Common myeloid progenitor, CD34-positive (primary cell): ENCODE results near the gene CLEC4D.
"Not testable (repeated sequence)": the region's sequence is repeated elsewhere in the genome, so short reads cannot be mapped to it uniquely, and the experiment has no call there.

Source experiments
- CTCF ChIA-PET: fragments of 350-600 bp; sonication (Branson Sonifier 250); formaldehyde crosslinking; loops from one replicate; lab custom pipeline; 2021; ENCODE audit warnings: antibody characterized with exemption; lab: Charles Lee
- POLR2A ChIA-PET: fragments of 350-600 bp; sonication (Branson Sonifier 250); formaldehyde crosslinking; loops from one replicate; lab custom pipeline; 2021; ENCODE audit warnings: antibody characterized with exemption; lab: Charles Lee
- DNase-seq, 3 donors: peaks; one replicate each; pipeline versions ENCODE4 v3.0.0 to v3.0.0-alpha.2; 2013
- H3K27ac ChIP-seq, 2 experiments: 1 replicate in 1 of 2; 2 replicates in 1 of 2; pipeline ENCODE4 v1.7.0; 2013; ENCODE audit warnings: inconsistent platforms in 2 of 2, low read length in 2 of 2, mild to moderate bottlenecking in 2 of 2, low read depth in 1 of 2, moderate library complexity in 1 of 2; ENCODE audit not compliant: severe bottlenecking in 2 of 2, insufficient read depth in 1 of 2, poor library complexity in 1 of 2
- H3K27me3 ChIP-seq, 5 experiments: replicated peaks in 2 of 5; 1 replicate in 3 of 5; 2 replicates in 2 of 5; pipeline versions ENCODE4 v1.6.1 to v1.7.0; 2013; ENCODE audit warnings: low read length in 4 of 5, mild to moderate bottlenecking in 2 of 5, moderate library complexity in 2 of 5, inconsistent platforms in 1 of 5; ENCODE audit not compliant: insufficient read depth in 5 of 5, control insufficient read depth in 4 of 5
- H3K36me3 ChIP-seq, 4 experiments: 1 replicate in 2 of 4; 2 replicates in 2 of 4; pipeline versions ENCODE4 v1.6.1 to v1.7.0; 2013; ENCODE audit warnings: low read length in 3 of 4, control low read depth in 1 of 4, mild to moderate bottlenecking in 1 of 4; ENCODE audit not compliant: control insufficient read depth in 4 of 4, insufficient read depth in 4 of 4
- H3K4me1 ChIP-seq, 4 experiments: 1 replicate in 3 of 4; 2 replicates in 1 of 4; pipeline versions ENCODE4 v1.6.1 to v1.7.1; 2013; ENCODE audit warnings: low read length in 3 of 4, mild to moderate bottlenecking in 3 of 4, control low read depth in 1 of 4, inconsistent platforms in 1 of 4, moderate library complexity in 1 of 4; ENCODE audit not compliant: control insufficient read depth in 4 of 4, insufficient read depth in 4 of 4; ENCODE audit errors: control extremely low read depth in 1 of 4
- H3K4me3 ChIP-seq, 7 experiments: 1 replicate in 4 of 7; 2 replicates in 3 of 7; pipeline versions ENCODE4 v1.5.1 to v1.7.0; 2013; ENCODE audit warnings: mild to moderate bottlenecking in 7 of 7, low read length in 6 of 7, moderate library complexity in 6 of 7, inconsistent platforms in 2 of 7, low read depth in 2 of 7, control low read depth in 1 of 7; ENCODE audit not compliant: insufficient read depth in 4 of 7, control insufficient read depth in 1 of 7; ENCODE audit errors: extremely low read depth in 1 of 7
- H3K9me3 ChIP-seq, 5 experiments: 1 replicate in 4 of 5; 2 replicates in 1 of 5; pipeline versions ENCODE4 v1.6.1 to v1.7.1; 2013; ENCODE audit warnings: low read length in 4 of 5, mild to moderate bottlenecking in 2 of 5, inconsistent platforms in 1 of 5, low read depth in 1 of 5, moderate library complexity in 1 of 5; ENCODE audit not compliant: control insufficient read depth in 4 of 5, insufficient read depth in 2 of 5; ENCODE audit errors: control extremely low read depth in 1 of 5
- WGBS: methylation state at CpG from one replicate; pipeline ENCODE4 v1.1.5; 2013; ENCODE audit not compliant: insufficient coverage; 5-methylcytosine and 5-hydroxymethylcytosine counted together

CLEC4D gene

GRCh38 chr12:8491646-8492530, 21.4 kb upstream of the CLEC4D start:
- POLR2A ChIA-PET = interaction anchor here (0.6 kb wide), 1 partner anchor 10 kb away, joined by 3 read pairs; no protein-coding TSS in a partner anchor
- Histone ChIP-seq H3K4me3 (no peak overlapping the region), H3K36me3 (no peaks in the 10 kb centered on the region), H3K4me1 (peaks cover 18 to 22% (median 20%) of the 10 kb centered on the region in 4 experiments), H3K27me3 (peaks cover 0 to 52% (median 23%) of the 10 kb centered on the region in 5 experiments), H3K9me3 (peaks cover 0 to 17% (median 0%) of the 10 kb centered on the region in 5 experiments), H3K27ac (no peak overlapping the region)
- DNase-seq = peak in 2 of 3 donors; percentile 20 to 26
- CTCF ChIA-PET = interaction anchor here (1.4 to 2.2 kb wide), 3 partner anchors 9 to 53 kb away, joined by 3 to 6 read pairs (median 5); no protein-coding TSS in a partner anchor
- WGBS = 49% methylated on average over 3 of the region's 5 CpGs

- POLR2A ChIA-PET = no interaction called here
- peaks cover 0 to 8% (median 0%) of the 10 kb centered on the region in 5 experiments for H3K9me3 ChIP-seq
- peaks cover 0 to 57% (median 23%) of the 10 kb centered on the region in 5 experiments for H3K27me3 ChIP-seq
- peak overlapping the region in 1 of 7 experiments; percentile 2 for H3K4me3 ChIP-seq
- H3K36me3 ChIP-seq = no peaks in the 10 kb centered on the region
- peak; percentile 88 to 97 (median 95) for DNase-seq
- CTCF ChIA-PET = interaction anchor here (0.7 to 2.2 kb wide), 6 partner anchors 8 to 52 kb away, joined by 3 to 6 read pairs (median 4); no protein-coding TSS in a partner anchor
- no peak overlapping the region for H3K27ac ChIP-seq
- no CpG with 5 or more reads among the region's 2 CpGs for WGBS
- H3K4me1 ChIP-seq = peaks cover 18 to 22% (median 20%) of the 10 kb centered on the region in 4 experiments
Measured at GRCh38 chr12:8493084-8493483, 20.2 kb upstream of the CLEC4D start.

- H3K27ac ChIP-seq, H3K9me3 ChIP-seq, DNase-seq, H3K36me3 ChIP-seq, POLR2A ChIA-PET, H3K4me3 ChIP-seq: not testable (repeated sequence)
- CTCF ChIA-PET = interaction anchor here (1.3 to 1.4 kb wide), 2 partner anchors 11 to 49 kb away, joined by 4 read pairs; no protein-coding TSS in a partner anchor
- 93% methylated on average over 4 of the region's 4 CpGs for WGBS
- Histone ChIP-seq H3K27me3 (peaks cover 0 to 40% (median 23%) of the 10 kb centered on the region in 5 experiments), H3K4me1 (peaks cover 18 to 23% (median 21%) of the 10 kb centered on the region in 4 experiments)
Measured at GRCh38 chr12:8495671-8496070, 17.6 kb upstream of the CLEC4D start.

- H3K36me3 ChIP-seq, DNase-seq, POLR2A ChIA-PET, H3K9me3 ChIP-seq, H3K4me3 ChIP-seq, H3K27ac ChIP-seq: not testable (repeated sequence)
- CTCF ChIA-PET = interaction anchor here (1.3 to 1.4 kb wide), 2 partner anchors 11 to 48 kb away, joined by 4 read pairs; no protein-coding TSS in a partner anchor
- H3K27me3 ChIP-seq = peaks cover 0 to 38% (median 22%) of the 10 kb centered on the region in 5 experiments
- H3K4me1 ChIP-seq = peaks cover 18 to 25% (median 23%) of the 10 kb centered on the region in 4 experiments
- WGBS = 46% methylated on average over 3 of the region's 7 CpGs
Measured at GRCh38 chr12:8496074-8496473, 17.2 kb upstream of the CLEC4D start.

GRCh38 chr12:8499616-8500015, 13.7 kb upstream of the CLEC4D start:
- ChIA-PET POLR2A (no interaction called here), CTCF (interaction anchor here (0.6 to 1.4 kb wide), 3 partner anchors 10 to 45 kb away, joined by 3 to 8 read pairs (median 3); no protein-coding TSS in a partner anchor)
- WGBS = 79% methylated on average over 2 of the region's 4 CpGs
- no peak overlapping the region for H3K4me3 ChIP-seq
- H3K9me3 ChIP-seq = peaks cover 0 to 3% (median 0%) of the 10 kb centered on the region in 5 experiments
- H3K27ac ChIP-seq = no peak overlapping the region
- H3K4me1 ChIP-seq = peaks cover 3 to 19% (median 18%) of the 10 kb centered on the region in 4 experiments
- H3K27me3 ChIP-seq = peaks cover 0 to 22% (median 13%) of the 10 kb centered on the region in 5 experiments
- peak; percentile 15 to 33 (median 27) for DNase-seq
- no peaks in the 10 kb centered on the region for H3K36me3 ChIP-seq

GRCh38 chr12:8501720-8502119, 11.6 kb upstream of the CLEC4D start:
- ChIA-PET POLR2A (no interaction called here), CTCF (interaction anchor here (0.7 to 1.4 kb wide), 2 partner anchors 9 to 42 kb away, joined by 4 to 6 read pairs; no protein-coding TSS in a partner anchor)
- no peak overlapping the region for H3K27ac ChIP-seq
- peaks cover 3 to 19% (median 18%) of the 10 kb centered on the region in 4 experiments for H3K4me1 ChIP-seq
- no peaks in the 10 kb centered on the region for H3K9me3 ChIP-seq
- peak; percentile 71 to 91 (median 81) for DNase-seq
- H3K4me3 ChIP-seq = no peak overlapping the region
- no peaks in the 10 kb centered on the region for H3K36me3 ChIP-seq
- WGBS = 0% methylated on average over 1 of the region's 3 CpGs
- peaks cover 0 to 6% (median 3%) of the 10 kb centered on the region in 5 experiments for H3K27me3 ChIP-seq
